HG02885 (cell line): ENCODE measurements around the gene MYO3A.
A peak's percentile ranks its signal among the peaks of the same experiment; 100 is the strongest.
"Not testable (repeated sequence)": the region's sequence is repeated elsewhere in the genome, so short reads cannot be mapped to it uniquely, and the experiment has no call there.

Experiments
- ATAC-seq: cut with Tn5 transposase; IDR thresholded peaks from one replicate; pipeline ENCODE4 v1.9.1; 2021; ENCODE audit warnings: mild to moderate bottlenecking; ENCODE audit not compliant: unreplicated experiment, poor library complexity

MYO3A gene

DNA sequence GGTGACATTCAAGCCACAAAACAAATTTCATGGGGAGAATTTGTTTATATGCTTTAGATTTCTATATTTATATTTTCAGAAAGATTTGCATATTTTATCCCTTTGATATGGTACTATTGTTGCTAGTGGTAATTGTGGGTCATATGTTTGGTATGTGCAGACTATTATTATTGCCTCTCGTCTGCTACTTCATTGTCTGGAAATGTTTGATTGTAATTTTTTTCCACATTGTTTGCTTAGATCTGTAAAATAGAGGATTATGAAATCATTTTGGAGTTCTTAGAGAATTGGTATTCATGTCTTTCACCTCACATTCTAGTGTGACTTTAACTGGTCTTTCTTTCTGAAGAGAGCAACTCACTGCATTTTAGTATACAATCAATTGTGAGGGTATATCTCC is 44.7 kb downstream of the MYO3A start:
- no peak for ATAC-seq

DNA sequence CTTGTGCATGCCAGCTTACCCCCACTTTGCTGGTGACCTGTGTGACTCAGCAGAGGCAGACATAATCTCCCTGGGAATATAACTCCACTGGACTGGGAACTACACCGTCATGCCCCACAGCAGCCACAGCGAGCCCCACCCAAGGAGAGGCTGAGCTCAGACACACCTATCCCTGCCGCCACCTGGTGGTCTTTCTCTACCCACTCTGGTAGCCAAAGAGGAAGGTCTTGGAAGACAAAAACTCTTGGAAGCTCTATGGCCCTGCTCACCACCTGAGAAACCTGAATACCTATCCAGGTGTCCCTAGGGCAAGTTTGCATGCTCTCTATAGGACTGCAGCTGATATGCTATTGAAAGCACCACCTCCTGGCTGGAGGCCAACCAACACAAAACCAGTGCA is 48.1 kb downstream of the MYO3A start:
- ATAC-seq = no peak

DNA sequence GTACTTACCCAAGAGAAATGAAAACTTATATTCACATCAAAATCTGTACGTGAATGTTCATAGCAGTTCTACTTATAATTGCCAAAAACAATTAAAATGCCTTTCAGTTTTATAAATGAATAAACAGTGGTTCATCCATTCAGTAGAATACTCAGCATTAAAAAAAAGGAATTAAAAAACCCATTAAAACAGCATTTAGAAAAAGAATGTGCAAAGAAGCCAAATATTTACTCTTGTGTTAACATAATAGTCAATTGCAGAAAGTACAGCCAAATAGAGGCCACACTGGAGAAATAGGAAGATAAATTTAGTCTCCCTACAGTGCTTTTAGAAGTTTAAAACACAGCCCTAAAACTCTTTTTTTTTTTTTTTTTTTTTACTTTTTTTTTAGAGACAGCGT is 54.6 kb downstream of the MYO3A start:
- ATAC-seq = no peak

DNA sequence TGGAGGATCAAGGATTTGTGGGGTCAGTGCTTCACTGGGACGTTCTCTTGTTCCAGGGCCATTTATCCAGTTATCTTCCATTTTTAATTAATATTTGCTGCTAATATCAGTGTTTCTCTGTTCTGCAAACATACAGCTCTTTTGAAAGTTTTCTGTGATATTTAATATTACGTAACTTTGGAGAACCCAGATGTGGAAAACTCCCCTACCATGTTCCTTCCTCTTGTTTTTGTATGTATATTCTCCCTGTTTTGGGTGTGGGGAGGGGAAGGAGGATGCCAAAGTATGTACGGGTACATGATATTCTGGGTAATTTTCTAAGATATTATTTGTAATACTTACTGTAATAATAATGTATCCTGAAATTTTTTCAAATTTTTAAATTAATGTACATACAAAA is 55.9 kb downstream of the MYO3A start:
- ATAC-seq = no peak

DNA sequence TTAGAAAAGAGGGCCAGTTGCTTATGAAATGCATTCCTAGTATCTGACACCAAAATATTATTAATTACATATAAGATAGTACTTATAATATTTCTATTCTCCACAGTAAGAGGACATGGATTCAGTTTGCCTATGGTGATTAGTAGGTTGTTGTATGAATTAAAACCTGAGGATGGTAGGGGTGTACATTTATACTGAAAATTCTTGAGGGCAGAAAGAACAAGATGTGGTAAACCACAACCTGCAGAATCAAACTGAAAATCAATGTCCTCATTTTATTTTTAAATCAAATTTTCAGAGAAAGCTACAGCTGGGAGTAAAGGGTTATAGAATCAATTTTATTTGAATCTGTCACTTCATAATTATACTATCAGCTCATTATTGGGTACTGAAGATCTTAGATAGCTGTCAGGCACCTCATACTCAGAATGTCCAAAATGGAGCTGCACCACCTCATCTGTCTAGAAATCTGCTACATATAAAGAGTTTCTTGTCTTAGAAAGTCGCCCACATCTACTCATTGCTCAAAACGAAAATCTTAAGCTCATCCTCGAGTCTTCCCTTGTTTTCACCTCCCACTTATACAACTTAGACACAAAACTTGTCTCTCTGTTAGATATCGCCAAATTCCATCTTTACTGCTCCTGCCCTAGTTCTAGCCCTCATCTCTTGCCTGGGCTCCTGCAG is 65.4 kb downstream of the MYO3A start:
- ATAC-seq = no peak

DNA sequence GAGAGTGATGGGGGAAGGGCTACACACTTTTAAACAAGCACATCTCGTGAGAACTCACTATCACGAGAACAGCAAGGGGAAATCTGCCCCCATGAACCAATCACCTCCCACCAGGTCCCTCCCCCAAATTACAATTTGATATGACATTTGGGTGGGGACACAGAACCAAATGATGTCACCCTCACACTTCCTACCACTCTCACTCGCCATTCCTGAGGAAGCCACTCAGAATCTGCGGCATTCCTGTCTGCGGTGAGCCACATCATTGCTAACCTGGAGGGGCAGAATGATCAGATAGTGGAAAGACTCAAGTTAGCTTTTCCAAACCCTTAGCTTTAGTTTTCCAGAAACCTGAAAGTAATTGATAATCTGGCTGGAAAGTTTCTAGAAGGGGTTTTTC is 66.9 kb downstream of the MYO3A start:
- no peak for ATAC-seq

DNA sequence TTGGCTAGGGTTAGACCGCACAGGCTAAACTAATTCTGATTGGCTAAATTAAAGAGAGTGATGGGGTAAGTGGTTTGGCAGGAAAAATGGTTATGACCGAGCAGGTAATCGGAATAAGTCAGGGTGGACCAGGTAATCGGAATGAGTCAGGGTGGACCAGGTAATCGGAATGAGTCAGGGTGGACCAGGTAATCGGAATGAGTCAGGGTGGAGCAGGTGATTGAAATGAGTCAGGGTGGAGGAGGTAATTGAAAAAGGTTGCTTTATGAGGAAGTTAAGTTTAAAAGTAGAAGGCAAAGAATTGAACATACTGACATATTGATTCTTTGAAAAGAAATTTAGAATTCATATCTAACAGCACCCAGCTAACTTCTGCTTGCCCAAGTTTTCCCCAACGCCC is 68.4 kb downstream of the MYO3A start:
- ATAC-seq = not testable (repeated sequence)

DNA sequence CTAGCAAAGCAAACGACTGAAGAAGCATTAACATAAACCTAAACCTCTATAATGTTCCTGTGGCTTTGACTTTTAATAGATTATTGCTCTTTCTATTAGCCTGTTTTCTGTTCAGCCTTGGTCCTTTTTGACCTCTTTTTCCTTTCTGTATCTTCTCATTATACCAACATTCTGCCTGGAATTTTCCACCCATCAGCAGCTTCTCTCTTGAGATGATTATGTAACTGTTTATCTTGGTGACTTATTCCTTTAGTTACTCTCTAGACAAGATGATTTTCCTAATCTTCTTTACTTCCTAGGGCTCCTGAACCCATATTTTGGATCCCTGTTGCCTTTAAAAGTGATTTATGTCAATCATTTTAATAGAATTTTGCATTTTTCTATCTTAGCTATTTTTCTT is 81.1 kb downstream of the MYO3A start:
- no peak for ATAC-seq

DNA sequence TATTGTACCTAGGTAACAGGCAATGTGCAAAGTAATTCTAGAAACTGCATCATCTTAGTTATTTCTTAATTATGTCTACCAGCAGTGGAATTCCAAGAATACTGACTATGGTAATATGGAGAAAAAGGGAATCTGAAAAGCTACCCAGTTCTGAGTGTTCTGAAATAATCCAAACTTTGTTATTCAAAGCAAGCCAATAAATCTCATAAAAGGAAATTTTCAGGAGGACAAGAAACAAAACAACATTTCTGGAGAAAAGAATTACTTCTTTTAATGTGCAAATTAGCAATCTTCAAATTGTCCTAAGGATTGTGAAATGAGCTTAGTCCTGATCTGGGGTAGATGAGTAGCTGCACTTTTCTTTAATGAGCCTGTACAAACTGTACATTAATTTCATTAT is 88.8 kb downstream of the MYO3A start:
- ATAC-seq = no peak

DNA sequence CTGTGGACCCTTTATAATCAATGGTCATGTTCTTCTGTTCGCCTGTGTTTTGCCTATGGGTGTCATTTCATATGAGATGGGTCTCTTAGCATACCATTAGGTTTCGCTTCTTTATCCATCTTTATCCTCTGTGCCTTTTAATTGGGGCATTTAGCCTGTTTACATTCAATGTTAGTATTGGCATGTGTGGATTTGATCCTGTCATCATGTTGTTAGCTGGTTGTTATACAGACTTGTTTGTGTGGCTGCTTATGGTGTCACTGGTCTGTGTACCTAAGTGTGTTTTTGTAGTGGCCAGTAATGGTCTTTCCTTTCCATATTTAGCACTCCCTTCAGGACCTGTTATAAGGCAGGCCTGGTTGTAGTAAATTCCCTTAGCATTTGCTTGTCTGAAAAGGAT is 90.3 kb downstream of the MYO3A start:
- ATAC-seq = no peak

DNA sequence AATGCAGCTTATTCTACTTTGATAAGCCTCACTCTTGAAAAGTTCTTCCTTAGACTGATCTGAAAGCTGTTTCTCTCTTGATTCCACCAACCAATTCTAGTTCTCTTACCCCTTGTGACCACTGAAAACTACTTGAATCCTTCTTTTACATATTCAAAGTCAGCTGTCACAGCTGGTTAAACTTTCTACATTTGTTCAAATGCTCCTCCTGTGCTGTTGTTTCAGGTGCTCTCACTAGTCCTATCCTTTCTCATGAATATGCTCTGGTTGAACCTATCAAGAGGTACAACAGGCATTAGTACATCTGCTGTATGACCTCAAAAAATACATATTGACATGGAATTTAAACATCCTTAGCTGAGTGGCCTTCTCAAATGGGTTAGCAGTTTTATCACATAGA is 91.5 kb downstream of the MYO3A start:
- no peak for ATAC-seq

DNA sequence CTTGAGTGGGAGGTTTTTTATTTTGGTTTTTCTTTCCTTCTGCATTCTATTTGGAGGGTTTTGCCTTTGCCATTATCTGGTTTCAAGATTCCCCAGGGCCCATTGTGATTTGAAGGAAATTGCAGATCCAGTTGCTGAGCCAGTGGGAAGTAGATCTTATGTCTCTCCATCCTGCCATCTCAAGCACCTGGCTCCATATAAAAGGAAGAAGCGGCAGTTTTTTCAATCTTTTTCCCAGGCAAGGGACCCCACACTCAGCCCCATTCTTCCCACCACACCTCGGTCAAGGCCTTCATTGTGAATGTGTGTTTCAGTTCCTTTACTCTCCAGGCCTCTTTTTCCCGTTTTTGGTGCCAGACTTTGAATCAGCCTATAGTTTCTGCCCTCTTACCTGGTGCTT is 95.8 kb downstream of the MYO3A start:
- no peak for ATAC-seq

DNA sequence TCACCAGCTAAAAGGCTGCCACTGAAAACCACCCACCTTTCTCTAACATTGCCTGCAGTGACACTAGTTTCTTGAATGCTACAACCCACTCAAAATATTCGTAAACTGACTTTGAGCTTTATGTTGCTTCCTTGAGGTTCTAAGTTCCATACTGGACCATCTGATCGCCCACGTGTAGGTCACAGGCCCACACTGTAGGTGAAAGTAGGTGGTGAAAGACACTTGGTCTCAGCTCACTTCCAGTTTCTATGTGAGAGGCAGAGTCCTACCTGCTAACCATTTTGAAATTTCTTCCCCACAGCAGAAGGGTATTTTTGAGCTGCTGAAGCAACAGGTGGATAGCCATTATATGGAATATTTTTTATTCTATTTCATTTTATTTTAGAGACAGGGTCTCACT is 97.3 kb downstream of the MYO3A start:
- ATAC-seq = peak; percentile 81

DNA sequence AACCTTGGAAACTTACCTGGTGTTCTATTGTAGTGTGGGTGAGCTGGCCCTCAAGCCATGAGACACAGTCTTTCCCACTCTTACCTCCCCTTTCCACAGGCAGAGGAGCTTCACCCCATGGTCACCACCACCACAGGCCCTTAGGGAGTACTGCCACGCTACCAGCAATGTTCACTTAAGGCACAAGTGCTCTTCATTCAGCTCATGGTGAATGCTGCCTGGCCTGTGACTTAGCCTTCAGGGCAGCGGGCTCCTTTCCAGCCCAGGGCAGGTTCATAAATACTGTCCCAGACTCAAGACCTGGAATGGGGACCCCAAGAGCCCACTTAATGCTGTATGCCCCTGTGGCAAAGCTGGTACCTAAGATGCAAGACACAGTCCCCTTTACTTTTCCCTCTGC is 109.4 kb downstream of the MYO3A start:
- ATAC-seq = no peak

DNA sequence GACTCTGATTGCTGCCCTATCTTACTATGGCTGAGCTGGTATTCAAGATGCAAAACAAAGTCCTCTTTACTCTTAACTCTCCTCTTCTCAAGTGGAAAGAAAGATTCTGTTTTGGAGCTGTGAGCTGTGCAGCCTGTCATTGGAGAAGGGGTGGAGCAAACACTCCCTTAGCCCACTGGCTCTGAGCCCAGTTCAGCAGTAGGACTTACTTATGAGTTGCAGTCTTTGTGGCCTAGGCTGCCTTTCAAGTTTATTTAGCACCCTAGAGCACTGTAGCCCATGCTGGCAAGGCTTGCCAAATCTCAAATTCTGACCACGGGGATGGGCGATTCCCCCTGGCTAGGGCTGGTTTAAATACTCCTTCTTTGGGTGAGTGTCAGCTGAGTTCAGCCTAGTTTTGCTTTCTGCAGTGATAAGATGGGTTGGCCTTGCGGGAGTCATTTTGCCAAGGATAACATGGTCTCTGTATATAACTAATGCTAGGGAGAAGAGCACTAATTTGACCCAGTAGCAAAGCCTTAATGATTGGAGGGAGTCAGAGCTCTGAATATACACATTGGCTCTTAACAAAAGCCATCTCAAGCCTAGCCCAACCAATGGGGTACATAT is 110.2 kb downstream of the MYO3A start:
- ATAC-seq = no peak

DNA sequence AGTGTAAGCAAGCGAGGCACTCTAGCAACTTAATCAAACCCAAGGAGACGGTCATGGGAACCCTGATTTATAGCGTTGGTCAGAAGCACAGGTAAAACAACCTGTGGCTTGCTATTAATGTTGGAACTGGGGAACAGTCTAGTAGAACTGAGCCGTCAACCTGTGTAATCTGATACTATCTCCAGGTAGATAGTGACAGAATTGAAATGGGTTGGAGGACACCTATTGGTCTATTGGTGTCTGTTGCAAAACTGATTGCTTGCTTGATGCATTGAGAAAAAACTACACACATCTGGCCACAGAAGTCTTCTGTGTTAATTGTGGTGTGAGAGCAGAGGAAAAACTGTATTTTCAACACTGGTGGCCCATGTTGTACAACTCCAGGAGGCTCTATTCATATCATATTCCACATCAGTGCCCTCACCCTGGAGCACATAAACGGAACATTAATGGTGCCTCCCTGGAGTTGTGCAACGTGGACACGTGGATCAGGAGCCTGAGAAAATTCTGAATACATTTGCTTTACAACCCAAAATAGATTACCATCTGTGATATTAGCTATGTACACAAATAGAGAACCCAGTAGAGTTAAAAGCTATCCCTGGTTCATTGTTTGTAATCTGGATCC is 112.2 kb downstream of the MYO3A start:
- no peak for ATAC-seq

DNA sequence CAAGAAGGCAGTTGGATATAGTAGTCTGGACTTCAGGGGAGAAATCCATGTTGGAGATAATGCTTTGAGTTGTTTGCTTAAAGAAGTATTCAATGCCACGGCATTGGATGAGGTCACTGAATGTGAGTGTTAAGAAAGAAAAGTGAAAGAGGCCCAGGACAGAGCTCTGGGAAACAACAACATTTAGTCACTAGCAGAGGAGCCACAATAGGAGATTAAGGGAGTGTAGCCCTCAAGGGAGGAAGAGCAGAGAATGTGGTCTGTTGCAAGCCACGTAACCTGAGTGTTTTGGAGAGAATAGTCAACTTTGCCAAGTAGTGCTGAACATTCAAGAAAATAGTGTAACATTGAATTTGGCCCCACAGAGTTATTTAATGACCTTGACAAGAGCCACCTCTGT is 114.7 kb downstream of the MYO3A start:
- ATAC-seq = no peak

DNA sequence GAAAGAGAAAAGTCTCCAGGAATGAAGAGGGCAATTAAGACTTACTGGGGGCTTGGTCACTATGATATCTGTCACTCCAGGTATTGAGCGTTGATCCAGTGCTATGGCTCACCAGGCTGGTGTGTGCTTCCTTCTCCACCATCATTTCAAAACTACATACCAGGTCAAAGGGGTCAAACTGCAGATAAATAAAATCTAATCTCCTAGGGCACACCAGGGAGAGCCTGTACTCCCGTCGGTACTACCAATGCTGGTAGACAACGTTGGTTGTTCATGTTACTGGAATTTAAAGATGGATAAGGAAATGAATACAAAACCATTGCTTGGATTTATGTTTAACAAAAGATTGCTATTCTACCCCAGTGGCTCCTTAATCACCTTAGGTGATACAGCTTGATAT is 118.3 kb downstream of the MYO3A start:
- no peak for ATAC-seq

DNA sequence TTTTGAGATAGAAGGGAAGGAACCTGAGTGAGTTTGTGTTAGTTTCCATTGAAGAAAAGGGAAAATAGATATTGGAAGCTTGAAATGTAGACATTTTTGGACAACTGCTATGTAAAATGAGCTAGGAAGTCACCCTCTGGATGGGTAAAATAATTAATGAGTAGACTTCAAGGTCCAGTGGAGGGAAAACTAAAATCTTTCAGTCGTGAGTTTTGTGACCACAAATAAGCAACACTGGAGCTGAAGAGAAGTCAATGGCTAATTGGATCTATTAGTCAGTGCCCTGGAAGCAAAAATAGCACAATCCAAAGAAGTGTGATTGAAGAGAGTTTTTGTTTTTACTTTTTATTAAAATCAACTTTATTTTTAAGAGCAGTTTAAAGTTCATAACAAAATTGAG is 123.4 kb downstream of the MYO3A start:
- no peak for ATAC-seq

DNA sequence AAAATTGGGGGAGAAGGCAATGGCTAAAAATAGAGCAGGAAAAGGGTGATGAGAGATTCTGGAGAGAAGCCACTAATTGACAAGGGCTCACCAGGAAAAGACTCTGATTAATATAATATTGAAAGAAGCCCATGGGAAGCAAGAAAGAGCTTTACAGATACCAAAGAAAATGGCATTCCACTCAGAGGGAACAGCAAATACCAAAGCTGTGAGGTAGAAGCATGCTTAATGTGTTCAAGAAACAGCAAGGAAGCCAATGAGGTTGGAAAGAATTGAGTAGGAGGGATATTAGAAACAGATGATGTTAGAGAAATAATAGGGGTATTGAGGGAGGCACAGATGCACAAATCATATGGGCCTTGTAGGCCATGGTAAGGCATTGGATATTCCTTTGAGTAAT is 130.1 kb downstream of the MYO3A start:
- no peak for ATAC-seq

DNA sequence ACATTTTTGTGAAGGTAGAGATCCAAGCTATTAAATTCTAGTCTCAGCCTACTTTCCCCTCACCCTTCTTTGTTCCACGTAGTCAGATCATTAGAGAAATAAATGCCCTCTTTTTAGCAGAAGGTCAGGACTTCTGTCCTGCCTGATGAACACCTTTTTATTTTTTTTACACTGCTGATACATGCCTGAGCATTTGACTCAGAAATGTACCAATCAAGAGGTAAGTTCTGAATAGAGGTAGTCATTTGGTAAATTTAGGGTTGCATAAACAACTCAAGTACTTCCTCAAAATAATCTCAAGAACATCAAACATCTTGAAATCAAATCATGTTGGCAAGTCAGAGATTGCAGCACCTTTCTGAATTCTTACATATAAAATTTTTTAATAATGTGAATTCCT is 133.7 kb downstream of the MYO3A start:
- ATAC-seq = no peak

DNA sequence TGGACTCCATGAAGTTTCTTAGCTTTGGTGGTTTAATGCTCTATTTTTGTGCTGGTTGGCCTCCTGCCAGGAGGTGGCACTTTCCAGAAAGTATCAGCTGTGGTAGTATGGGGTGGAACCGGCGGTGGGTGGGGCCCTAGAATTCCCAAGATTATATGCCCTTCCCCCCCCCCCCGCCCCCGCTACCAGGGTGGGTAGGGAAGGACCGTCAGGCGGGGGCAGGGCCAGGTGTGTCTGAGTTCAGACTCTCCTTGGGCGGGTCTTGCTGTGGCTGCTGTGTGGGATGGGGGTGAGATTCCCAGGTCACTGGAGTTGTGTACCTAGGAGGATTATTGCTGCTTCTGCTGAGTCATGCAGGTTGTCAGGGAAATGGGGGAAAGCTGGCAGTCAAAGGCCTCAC is 146.9 kb downstream of the MYO3A start:
- not testable (repeated sequence) for ATAC-seq
